ENCODE measurements around the gene LPA. TPM values are rescaled to one million over a fixed set of nuclear protein-coding genes. Genes with fewer than 3 reads are reported as not detected.
"Not testable (repeated sequence)": the region's sequence is repeated elsewhere in the genome, so short reads cannot be mapped to it uniquely, and the experiment has no call there.

Gene LPA
- polyA plus RNA-seq, 2 of the 4 experiments (the other 2 are of a cell fraction), result not detected

DNA sequence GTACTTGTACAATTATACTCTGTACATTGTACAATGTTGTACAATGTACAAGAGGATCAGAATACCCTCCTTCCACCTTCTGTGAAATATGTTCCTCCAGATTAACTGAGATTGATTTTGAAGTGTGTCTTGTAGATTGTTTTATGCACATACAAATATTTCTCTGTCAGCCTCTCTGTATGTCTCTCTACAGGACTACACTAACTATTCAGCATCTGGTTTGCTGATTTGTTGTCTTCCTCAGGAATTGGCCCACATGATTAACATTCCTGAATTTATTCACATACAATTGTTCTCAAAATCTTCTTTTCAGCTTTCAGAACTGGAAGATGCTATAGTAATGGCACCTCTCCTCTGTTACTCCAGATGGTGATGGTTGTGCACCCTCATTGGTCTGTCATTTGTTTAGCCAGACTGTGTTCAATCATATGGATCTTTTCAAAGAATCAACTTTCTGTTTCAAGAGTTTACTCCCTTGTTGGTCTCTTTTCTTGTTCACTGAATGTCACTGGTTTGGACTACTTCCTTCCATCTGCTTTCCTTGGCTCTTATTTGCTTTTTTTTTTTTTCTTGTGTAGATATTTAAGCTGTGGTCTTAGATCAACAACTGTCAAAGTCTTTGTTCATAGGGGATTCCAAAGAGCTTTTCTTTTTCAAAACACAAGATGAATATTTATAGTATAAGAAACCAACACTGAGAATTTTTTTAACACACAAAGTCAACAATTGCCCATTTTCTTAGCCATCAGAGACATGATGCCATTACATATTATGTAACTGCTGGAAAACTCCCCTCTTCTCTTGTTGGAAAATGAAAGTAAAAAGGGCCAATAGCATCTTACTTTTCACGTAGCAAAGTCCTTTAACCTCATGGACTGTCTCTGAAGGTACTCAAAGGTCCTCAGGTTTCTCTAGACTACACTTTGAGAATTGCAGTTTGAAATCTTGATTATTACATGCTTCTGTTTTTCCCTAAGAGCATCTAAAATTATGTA, 67.9 kb downstream of the LPA start:
- ATAC-seq, result no peak
- Histone ChIP-seq H3K27ac (no peak overlapping the region), H3K9me3 (no peaks in the 10 kb centered on the region), H3K4me3 (no peak overlapping the region), H3K4me1 (no peaks in the 10 kb centered on the region), H3K4me2 (no peak overlapping the region)
- TF ChIP-seq GATA3 (IDR thresholded peaks at IDR 0.05; ENCODE audit: borderline replicate concordance) (no peak), EHMT2 (IDR thresholded peaks at IDR 0.05; ENCODE audit: low read depth) (no peak), RNF2 (IDR thresholded peaks at IDR 0.05; ENCODE audit: borderline replicate concordance, low read depth) (no peak), MAFK (IDR thresholded peaks at IDR 0.05; ENCODE audit: partially characterized antibody) (no peak)
- WGBS (ENCODE audit: missing lambda C conversion rate), result 0% methylated on average over 1 of the region's 1 CpG
- POLR2A ChIA-PET, result no interaction called here
- no peak for DNase-seq (ENCODE audit: low read depth in 1 of 2, low spot score in 1 of 2)
- no peak for FAIRE-seq
- CTCF ChIA-PET, result no interaction called here

DNA sequence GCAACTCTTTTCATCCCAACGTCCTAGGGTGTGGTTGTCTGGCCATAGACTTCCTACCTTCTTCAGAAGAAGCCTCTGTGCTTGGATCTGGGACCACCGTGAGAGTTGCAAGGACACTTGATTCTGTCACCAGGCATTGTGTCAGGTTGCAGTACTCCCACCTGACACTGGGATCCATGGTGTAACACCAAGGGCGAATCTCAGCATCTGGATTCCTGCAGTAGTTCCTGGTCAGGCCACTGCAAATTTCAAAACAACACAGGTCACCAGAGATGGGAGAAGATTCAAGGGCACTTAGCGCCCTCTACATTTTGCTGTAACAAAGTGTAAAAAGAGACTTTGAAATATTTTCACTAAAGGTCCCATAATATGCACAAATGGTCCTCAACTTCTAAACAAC, 68.8 kb downstream of the LPA start:
- ATAC-seq, result peak in 1 of 2 experiments; percentile 36; a peak in 1 of 6 replicates
- DNase-seq (ENCODE audit: low read depth in 1 of 2, low spot score in 1 of 2); FAIRE-seq; H3K4me1 ChIP-seq; POLR2A ChIA-PET; H3K9me3 ChIP-seq; H3K4me2 ChIP-seq; CTCF ChIA-PET; H3K27ac ChIP-seq; H3K4me3 ChIP-seq: not testable (repeated sequence)
- WGBS (ENCODE audit: missing lambda C conversion rate), result 4% methylated on average over 4 of the region's 4 CpGs

DNA sequence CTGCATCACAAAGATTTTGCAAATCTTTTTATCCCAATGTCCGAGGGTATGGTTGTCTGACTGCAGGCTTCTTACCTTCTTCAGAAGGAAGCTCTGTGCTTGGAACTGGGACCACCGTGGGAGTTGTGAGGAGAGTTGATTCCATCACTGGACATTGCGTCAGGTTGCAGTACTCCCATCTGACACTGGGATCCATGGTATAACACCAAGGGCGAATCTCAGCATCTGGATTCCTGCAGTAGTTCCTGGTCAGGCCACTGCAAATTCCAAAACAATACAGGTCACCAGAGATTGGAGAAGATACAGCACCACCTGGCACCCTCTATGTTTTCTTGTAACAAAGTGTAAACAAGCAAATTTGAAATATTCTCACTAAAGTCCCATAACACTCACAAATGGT, 77.7 kb downstream of the LPA start:
- ChIA-PET CTCF (no interaction called here), POLR2A (no interaction called here)
- TF ChIP-seq ZC3H11A (IDR thresholded peaks at IDR 0.05), result no peak
- no peak for TF ChIP-seq FOXS1 (CRISPR knock-in tag; IDR thresholded peaks at IDR 0.05)
- no peak for TF ChIP-seq EP300 (IDR thresholded peaks at IDR 0.05)
- no peak for TF ChIP-seq RARB (CRISPR knock-in tag; IDR thresholded peaks at IDR 0.05)
- H3K9me3 ChIP-seq, result no peaks in the 10 kb centered on the region
- no peak for FAIRE-seq
- DNase-seq (ENCODE audit: low read depth in 1 of 2, low spot score in 1 of 2), result no peak
- no peak overlapping the region for H3K4me2 ChIP-seq
- H3K4me1 ChIP-seq, result no peaks in the 10 kb centered on the region
- no peak overlapping the region for H3K4me3 ChIP-seq
- ATAC-seq, result peak; percentile 45 to 54; a peak in 2 of 6 replicates
- no peak overlapping the region for H3K27ac ChIP-seq
- 13% methylated on average over 4 of the region's 4 CpGs for WGBS (ENCODE audit: missing lambda C conversion rate)

DNA sequence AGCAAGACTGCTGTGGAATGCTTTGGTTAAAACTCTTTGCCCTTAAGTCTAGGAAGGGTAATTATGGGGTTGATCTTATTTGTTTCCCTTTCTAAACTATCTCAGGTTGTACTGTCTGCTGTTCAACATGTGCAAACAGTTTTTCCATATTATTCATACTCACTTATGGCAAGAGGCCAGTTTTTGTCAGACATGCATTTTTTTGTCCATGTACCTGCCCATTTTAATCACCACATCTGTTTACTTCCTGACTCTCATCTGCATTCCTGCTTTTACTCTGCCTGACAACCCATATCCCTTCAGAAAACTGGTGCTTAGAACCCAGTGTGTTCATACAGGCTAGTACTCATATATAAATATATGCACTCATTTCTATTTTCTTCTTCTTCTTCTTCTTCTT, 80.3 kb downstream of the LPA start:
- Histone ChIP-seq H3K4me1 (no peaks in the 10 kb centered on the region), H3K4me2 (no peak overlapping the region), H3K4me3 (no peak overlapping the region), H3K27ac (no peak overlapping the region), H3K9me3 (no peaks in the 10 kb centered on the region)
- CTCF ChIA-PET, result no interaction called here
- TF ChIP-seq NFE2L2 (conservative IDR thresholded peaks at IDR 0.05; ENCODE audit: low read length), result no peak
- TF ChIP-seq SREBF2 (IDR thresholded peaks at IDR 0.05), result no peak
- no peak for TF ChIP-seq KDM1A (IDR thresholded peaks at IDR 0.05; ENCODE audit: low read depth)
- TF ChIP-seq, protein P1, sequence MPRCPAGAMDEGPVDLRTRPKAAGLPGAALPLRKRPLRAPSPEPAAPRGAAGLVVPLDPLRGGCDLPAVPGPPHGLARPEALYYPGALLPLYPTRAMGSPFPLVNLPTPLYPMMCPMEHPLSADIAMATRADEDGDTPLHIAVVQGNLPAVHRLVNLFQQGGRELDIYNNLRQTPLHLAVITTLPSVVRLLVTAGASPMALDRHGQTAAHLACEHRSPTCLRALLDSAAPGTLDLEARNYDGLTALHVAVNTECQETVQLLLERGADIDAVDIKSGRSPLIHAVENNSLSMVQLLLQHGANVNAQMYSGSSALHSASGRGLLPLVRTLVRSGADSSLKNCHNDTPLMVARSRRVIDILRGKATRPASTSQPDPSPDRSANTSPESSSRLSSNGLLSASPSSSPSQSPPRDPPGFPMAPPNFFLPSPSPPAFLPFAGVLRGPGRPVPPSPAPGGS (IDR thresholded peaks at IDR 0.05), result no peak
- ATAC-seq (no peak), FAIRE-seq (no peak), DNase-seq (ENCODE audit: low read depth in 1 of 2, low spot score in 1 of 2) (no peak)
- POLR2A ChIA-PET, result no interaction called here

DNA sequence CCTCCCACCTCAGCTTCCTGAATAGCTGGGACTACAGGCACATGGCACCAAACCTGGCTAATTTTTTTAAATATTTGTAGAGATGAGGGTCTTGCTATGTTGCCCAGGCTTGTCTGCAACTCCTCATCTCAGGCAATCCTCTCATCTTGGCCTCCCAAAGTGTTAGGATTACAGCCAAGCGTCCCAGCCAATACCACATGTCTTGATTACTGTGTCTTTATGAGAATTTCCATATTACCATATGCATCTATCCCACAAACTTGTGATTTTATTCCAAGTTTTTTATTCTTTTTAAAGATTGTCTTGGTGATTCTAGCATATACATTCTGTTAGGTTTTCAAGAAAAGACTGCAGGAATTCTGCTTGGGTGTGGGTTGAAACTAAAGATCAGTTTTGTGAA, 82.7 kb downstream of the LPA start:
- no peak for ATAC-seq
- no peak for DNase-seq (ENCODE audit: low read depth in 1 of 2, low spot score in 1 of 2)
- Histone ChIP-seq H3K4me3 (no peak overlapping the region), H3K4me1 (no peaks in the 10 kb centered on the region), H3K27ac (no peak overlapping the region), H3K4me2 (no peak overlapping the region), H3K9me3 (no peaks in the 10 kb centered on the region)
- POLR2A ChIA-PET, result no interaction called here
- no peak for FAIRE-seq
- TF ChIP-seq RFX5 (IDR thresholded peaks at IDR 0.05) (no peak), EP300 (IDR thresholded peaks at IDR 0.05) (no peak), RCOR1 (IDR thresholded peaks at IDR 0.05; ENCODE audit: low read depth, low read length) (no peak), MYC (IDR thresholded peaks at IDR 0.05; ENCODE audit: borderline replicate concordance, low read length) (no peak), HOXB5 (CRISPR knock-in tag; IDR thresholded peaks at IDR 0.05) (no peak), CHD2 (IDR thresholded peaks at IDR 0.05; ENCODE audit: low read length, partially characterized antibody) (no peak), ESRRA (IDR thresholded peaks at IDR 0.05; ENCODE audit: borderline replicate concordance, low read length) (no peak), FOXS1 (CRISPR knock-in tag; IDR thresholded peaks at IDR 0.05) (no peak)
- TF ChIP-seq, protein P2, sequence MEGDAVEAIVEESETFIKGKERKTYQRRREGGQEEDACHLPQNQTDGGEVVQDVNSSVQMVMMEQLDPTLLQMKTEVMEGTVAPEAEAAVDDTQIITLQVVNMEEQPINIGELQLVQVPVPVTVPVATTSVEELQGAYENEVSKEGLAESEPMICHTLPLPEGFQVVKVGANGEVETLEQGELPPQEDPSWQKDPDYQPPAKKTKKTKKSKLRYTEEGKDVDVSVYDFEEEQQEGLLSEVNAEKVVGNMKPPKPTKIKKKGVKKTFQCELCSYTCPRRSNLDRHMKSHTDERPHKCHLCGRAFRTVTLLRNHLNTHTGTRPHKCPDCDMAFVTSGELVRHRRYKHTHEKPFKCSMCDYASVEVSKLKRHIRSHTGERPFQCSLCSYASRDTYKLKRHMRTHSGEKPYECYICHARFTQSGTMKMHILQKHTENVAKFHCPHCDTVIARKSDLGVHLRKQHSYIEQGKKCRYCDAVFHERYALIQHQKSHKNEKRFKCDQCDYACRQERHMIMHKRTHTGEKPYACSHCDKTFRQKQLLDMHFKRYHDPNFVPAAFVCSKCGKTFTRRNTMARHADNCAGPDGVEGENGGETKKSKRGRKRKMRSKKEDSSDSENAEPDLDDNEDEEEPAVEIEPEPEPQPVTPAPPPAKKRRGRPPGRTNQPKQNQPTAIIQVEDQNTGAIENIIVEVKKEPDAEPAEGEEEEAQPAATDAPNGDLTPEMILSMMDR (IDR thresholded peaks at IDR 0.05), result no peak
- TF ChIP-seq, protein P3, sequence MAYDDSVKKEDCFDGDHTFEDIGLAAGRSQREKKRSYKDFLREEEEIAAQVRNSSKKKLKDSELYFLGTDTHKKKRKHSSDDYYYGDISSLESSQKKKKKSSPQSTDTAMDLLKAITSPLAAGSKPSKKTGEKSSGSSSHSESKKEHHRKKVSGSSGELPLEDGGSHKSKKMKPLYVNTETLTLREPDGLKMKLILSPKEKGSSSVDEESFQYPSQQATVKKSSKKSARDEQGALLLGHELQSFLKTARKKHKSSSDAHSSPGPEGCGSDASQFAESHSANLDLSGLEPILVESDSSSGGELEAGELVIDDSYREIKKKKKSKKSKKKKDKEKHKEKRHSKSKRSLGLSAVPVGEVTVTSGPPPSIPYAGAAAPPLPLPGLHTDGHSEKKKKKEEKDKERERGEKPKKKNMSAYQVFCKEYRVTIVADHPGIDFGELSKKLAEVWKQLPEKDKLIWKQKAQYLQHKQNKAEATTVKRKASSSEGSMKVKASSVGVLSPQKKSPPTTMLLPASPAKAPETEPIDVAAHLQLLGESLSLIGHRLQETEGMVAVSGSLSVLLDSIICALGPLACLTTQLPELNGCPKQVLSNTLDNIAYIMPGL (CRISPR knock-in tag; IDR thresholded peaks at IDR 0.05; ENCODE audit: borderline replicate concordance), result no peak
- WGBS (ENCODE audit: missing lambda C conversion rate), result 0% methylated on average over 1 of the region's 1 CpG
- CTCF ChIA-PET, result no interaction called here

Measured in A549 (cell line).